Spinal cord (tissue), 10 donors: ENCODE results near the gene TJAP1. TPM values are rescaled to one million over a fixed set of nuclear protein-coding genes. Genes with fewer than 3 reads are reported as not detected.
"Not testable (repeated sequence)": the region's sequence is repeated elsewhere in the genome, so short reads cannot be mapped to it uniquely, and the experiment has no call there.

Experiments used
- DNase-seq, 6 donors: peaks; one replicate each; pipeline versions ENCODE4 v3.0.0 to v3.0.0-alpha.2; 2013 to 2015; ENCODE audit warnings: low spot score in 6 of 6, low read depth in 4 of 6
- H3K27ac ChIP-seq: one replicate; pipeline ENCODE4 v1.5.1; 2013; ENCODE audit warnings: low read depth, low read length, control low read depth
- H3K27me3 ChIP-seq: one replicate; pipeline ENCODE4 v1.6.1; 2013; ENCODE audit warnings: low read length; ENCODE audit not compliant: control insufficient read depth, insufficient read depth
- H3K36me3 ChIP-seq: one replicate; pipeline ENCODE4 v1.6.1; 2013; ENCODE audit warnings: low read length; ENCODE audit not compliant: control insufficient read depth, insufficient read depth
- H3K4me1 ChIP-seq: one replicate; pipeline ENCODE4 v1.6.1; 2013; ENCODE audit warnings: low read length; ENCODE audit not compliant: control insufficient read depth, insufficient read depth
- H3K4me3 ChIP-seq: one replicate; pipeline ENCODE4 v1.5.1; 2013; ENCODE audit warnings: low read depth, low read length, control low read depth
- H3K9me3 ChIP-seq: one replicate; pipeline ENCODE4 v1.6.1; 2013; ENCODE audit warnings: low read length; ENCODE audit not compliant: control insufficient read depth, insufficient read depth
- WGBS: methylation state at CpG from one replicate; pipeline ENCODE4 v1.1.5; 2013; ENCODE audit warnings: missing lambda C conversion rate; ENCODE audit not compliant: insufficient coverage; 5-methylcytosine and 5-hydroxymethylcytosine counted together
- polyA plus RNA-seq, 2 donors: library from polyadenylated mRNA; unstranded; fragments of 120-200 nt; gene quantifications; one replicate each; pipeline ENCODE4 v1.2.1, GENCODE V29; 2013; ENCODE audit not compliant: insufficient read length in 2 of 2
- small RNA-seq: library from RNA; depleted of rRNA; stranded (forward); fragments of <200 nt; gene quantifications from one replicate; pipeline ENCODE3, GENCODE V24; 2014; ENCODE audit warnings: low replicate concordance
- total RNA-seq, 2 donors: library from RNA; depleted of rRNA in 1 of 2; stranded (reverse); fragments of 120-200 nt in 1 of 2; fragments of >200 nt in 1 of 2; gene quantifications; one replicate each; pipeline versions ENCODE4 v1.2.3 to v1.2.4, GENCODE V29; 2013 to 2014
- donor health status: healthy.

TJAP1 gene
- total and polyA plus RNA-seq, 4 donors = 8.8 to 46.4 (median 26.1) TPM

GRCh38 chr6:43538986-43539385 is 61.6 kb downstream of the TJAP1 start:
- peaks cover 59% of the 10 kb centered on the region for H3K36me3 ChIP-seq
- WGBS = 98% methylated on average over 8 of the region's 17 CpGs

GRCh38 chr6:43539409-43539808 is 62.0 kb downstream of the TJAP1 start:
- not testable (repeated sequence) for H3K27me3 ChIP-seq, H3K4me3 ChIP-seq, H3K9me3 ChIP-seq, H3K4me1 ChIP-seq, DNase-seq, H3K27ac ChIP-seq
- peaks cover 61% of the 10 kb centered on the region for H3K36me3 ChIP-seq
- 95% methylated on average over 16 of the region's 20 CpGs for WGBS

More at GRCh38 chr6:43538986-43539385, 61.6 kb downstream of the TJAP1 start:
- not testable (repeated sequence) for H3K9me3 ChIP-seq, DNase-seq, H3K4me1 ChIP-seq, H3K27ac ChIP-seq, H3K4me3 ChIP-seq, H3K27me3 ChIP-seq

GRCh38 chr6:43540507-43540906 is 63.1 kb downstream of the TJAP1 start:
- WGBS = 98% methylated on average over 4 of the region's 5 CpGs
- H3K9me3 ChIP-seq = no peaks in the 10 kb centered on the region
- no peaks in the 10 kb centered on the region for H3K27me3 ChIP-seq
- peaks cover 60% of the 10 kb centered on the region for H3K36me3 ChIP-seq
- H3K4me3 ChIP-seq = no peak overlapping the region
- DNase-seq = no peak
- no peak overlapping the region for H3K27ac ChIP-seq
- no peaks in the 10 kb centered on the region for H3K4me1 ChIP-seq

GRCh38 chr6:43541774-43542471 is 64.6 kb downstream of the TJAP1 start:
- peaks cover 57% of the 10 kb centered on the region for H3K36me3 ChIP-seq
- H3K4me3 ChIP-seq = no peak overlapping the region
- no peak overlapping the region for H3K27ac ChIP-seq
- DNase-seq = no peak
- H3K4me1 ChIP-seq = no peaks in the 10 kb centered on the region
- no peaks in the 10 kb centered on the region for H3K27me3 ChIP-seq
- WGBS = 100% methylated on average over 3 of the region's 8 CpGs
- no peaks in the 10 kb centered on the region for H3K9me3 ChIP-seq

- Histone ChIP-seq H3K36me3 (peaks cover 58% of the 10 kb centered on the region), H3K4me3 (no peak overlapping the region)
- WGBS = 89% methylated on average over 3 of the region's 4 CpGs
Measured at GRCh38 chr6:43544461-43544860, 67.1 kb downstream of the TJAP1 start.

GRCh38 chr6:43547222-43547621 is 69.9 kb downstream of the TJAP1 start:
- no peaks in the 10 kb centered on the region for H3K9me3 ChIP-seq
- H3K36me3 ChIP-seq = peaks cover 58% of the 10 kb centered on the region
- no peaks in the 10 kb centered on the region for H3K4me1 ChIP-seq
- no CpG with 5 or more reads among the region's 3 CpGs for WGBS
- no peak overlapping the region for H3K27ac ChIP-seq
- H3K4me3 ChIP-seq = no peak overlapping the region
- no peaks in the 10 kb centered on the region for H3K27me3 ChIP-seq
- no peak for DNase-seq

More at GRCh38 chr6:43544461-43544860, 67.1 kb downstream of the TJAP1 start:
- DNase-seq = no peak
- H3K27ac ChIP-seq = no peak overlapping the region
- H3K4me1 ChIP-seq = no peaks in the 10 kb centered on the region
- no peaks in the 10 kb centered on the region for H3K9me3 ChIP-seq
- no peaks in the 10 kb centered on the region for H3K27me3 ChIP-seq

Small RNA genes lying within 50 kb of the gene (small RNA-seq; reads per million reads assigned to genes)
- not detected for gene MIR6780B
- gene RF00426 = not detected
- gene RNU6-1113P = not detected

Other genes starting within 250 kb of the TJAP1 start
- 10 to 100 TPM; 18.1 to 70.6 TPM for gene DNPH1, start 248.1 kb upstream of the TJAP1 start, total RNA-seq
- gene DNPH1, start 248.1 kb upstream of the TJAP1 start, polyA plus RNA-seq = 10 to 100 TPM; 63.9 to 70.1 TPM
- gene TTBK1, start 234.1 kb upstream of the TJAP1 start, total RNA-seq = 10 to 100 TPM in 1 of 2 donors, 1 to 10 TPM in 1; 6.1 to 12.3 TPM
- gene TTBK1, start 234.1 kb upstream of the TJAP1 start, polyA plus RNA-seq = 10 to 100 TPM; 26.3 to 29.9 TPM
- gene SLC22A7, start 179.3 kb upstream of the TJAP1 start, total RNA-seq = under 1 TPM; 0.20 to 0.28 TPM
- 1 to 10 TPM in 1 of 2 donors, under 1 TPM in 1; 0.71 to 2.2 TPM for gene SLC22A7, start 179.3 kb upstream of the TJAP1 start, polyA plus RNA-seq
- 1 to 10 TPM; 5.7 to 8.4 TPM for gene CRIP3, start 168.7 kb upstream of the TJAP1 start, total RNA-seq
- 10 to 100 TPM; 18.6 to 39.9 TPM for gene CRIP3, start 168.7 kb upstream of the TJAP1 start, polyA plus RNA-seq
- gene ZNF318, start 107.9 kb upstream of the TJAP1 start, total RNA-seq = 10 to 100 TPM; 17.7 to 22.5 TPM
- 10 to 100 TPM; 24.6 to 29.2 TPM for gene ZNF318, start 107.9 kb upstream of the TJAP1 start, polyA plus RNA-seq
- 10 to 100 TPM; 15.8 to 25.2 TPM for gene ABCC10, start 50.0 kb upstream of the TJAP1 start, total RNA-seq
- gene ABCC10, start 50.0 kb upstream of the TJAP1 start, polyA plus RNA-seq = 10 to 100 TPM; 36.0 to 55.8 TPM
- gene DLK2, start 22.0 kb upstream of the TJAP1 start, total RNA-seq = 1 to 10 TPM; 3.5 to 4.1 TPM
- 10 to 100 TPM; 13.6 to 14.5 TPM for gene DLK2, start 22.0 kb upstream of the TJAP1 start, polyA plus RNA-seq
- 1 to 10 TPM; 1.8 to 3.2 TPM for gene LRRC73, start 32.8 kb downstream of the TJAP1 start, total RNA-seq
- 10 to 100 TPM in 1 of 2 donors, 1 to 10 TPM in 1; 8.2 to 10.5 TPM for gene LRRC73, start 32.8 kb downstream of the TJAP1 start, polyA plus RNA-seq
- gene YIPF3, start 39.4 kb downstream of the TJAP1 start, total RNA-seq = 100 to 1,000 TPM in 1 of 2 donors, 10 to 100 TPM in 1; 54.7 to 106 TPM
- 100 to 1,000 TPM; 125 to 140 TPM for gene YIPF3, start 39.4 kb downstream of the TJAP1 start, polyA plus RNA-seq
- gene POLR1C, start 39.5 kb downstream of the TJAP1 start, total RNA-seq = 10 to 100 TPM; 22.6 to 28.9 TPM
- gene POLR1C, start 39.5 kb downstream of the TJAP1 start, polyA plus RNA-seq = 10 to 100 TPM; 31.7 to 34.4 TPM
- gene XPO5, start 98.5 kb downstream of the TJAP1 start, total RNA-seq = 10 to 100 TPM; 27.4 to 34.7 TPM
- gene XPO5, start 98.5 kb downstream of the TJAP1 start, polyA plus RNA-seq = 10 to 100 TPM; 46.2 to 48.9 TPM
- gene POLH, start 98.6 kb downstream of the TJAP1 start, total RNA-seq = 10 to 100 TPM; 10.5 to 13.3 TPM
- 10 to 100 TPM in 1 of 2 donors, 1 to 10 TPM in 1; 9.5 to 18.0 TPM for gene POLH, start 98.6 kb downstream of the TJAP1 start, polyA plus RNA-seq
- 10 to 100 TPM; 26.2 to 46.6 TPM for gene GTPBP2, start 151.7 kb downstream of the TJAP1 start, total RNA-seq
- gene GTPBP2, start 151.7 kb downstream of the TJAP1 start, polyA plus RNA-seq = 10 to 100 TPM; 41.2 to 62.9 TPM
- gene MAD2L1BP, start 158.3 kb downstream of the TJAP1 start, total RNA-seq = 10 to 100 TPM; 14.6 to 28.9 TPM
- gene MAD2L1BP, start 158.3 kb downstream of the TJAP1 start, polyA plus RNA-seq = 10 to 100 TPM; 26.7 to 27.1 TPM
- gene RSPH9, start 167.5 kb downstream of the TJAP1 start, total RNA-seq = 1 to 10 TPM; 1.6 to 4.7 TPM
- 1 to 10 TPM; 6.4 to 7.1 TPM for gene RSPH9, start 167.5 kb downstream of the TJAP1 start, polyA plus RNA-seq
- gene MRPS18A, start 210.2 kb downstream of the TJAP1 start, total RNA-seq = 10 to 100 TPM; 24.1 to 56.6 TPM
- 10 to 100 TPM; 31.1 to 34.1 TPM for gene MRPS18A, start 210.2 kb downstream of the TJAP1 start, polyA plus RNA-seq